AG04450 (cell line): ENCODE results near the gene PRR5L. TPM values are rescaled to one million over a fixed set of nuclear protein-coding genes. Genes with fewer than 3 reads are reported as not detected.

Experiments
- CTCF ChIA-PET: fragments of 300-600, 350-600 bp; formaldehyde crosslinking; extraction: SDS; loops from one replicate; lab custom pipeline; 2022; ENCODE audit warnings: antibody characterized with exemption, inconsistent platforms; lab: Charles Lee
- POLR2A ChIA-PET: fragments of 350-600 bp; formaldehyde crosslinking; extraction: SDS; loops from one replicate; lab custom pipeline; 2021; ENCODE audit warnings: antibody characterized with exemption, inconsistent platforms; lab: Yijun Ruan, JAX
- DNase-seq: peaks from one replicate; pipeline ENCODE4 v3.0.0-alpha.2; 2011; ENCODE audit warnings: low read depth, low spot score
- H3K27ac ChIP-seq: one replicate; pipeline ENCODE4 v1.5.1; 2012; ENCODE audit warnings: low read depth, low read length, control low read depth
- H3K27me3 ChIP-seq: one replicate; pipeline ENCODE4 v1.6.0; 2012; ENCODE audit warnings: low read length; ENCODE audit not compliant: control insufficient read depth, insufficient read depth
- H3K4me3 ChIP-seq: 2 replicates; pipeline ENCODE4 v1.5.1; 2011; ENCODE audit warnings: mild to moderate bottlenecking, low read depth, low read length, control low read depth
- H3K9me3 ChIP-seq: 2 replicates; pipeline ENCODE4 v1.5.1; 2012; ENCODE audit warnings: low read length; ENCODE audit not compliant: control insufficient read depth, insufficient read depth
- CTCF ChIP-seq: IDR thresholded peaks from 2 replicates; pipeline ENCODE4 v1.5.1; 2011; ENCODE audit warnings: low read depth, low read length, control low read depth, inconsistent platforms
- polyA plus RNA-seq: library from polyadenylated mRNA; depleted of rRNA; stranded (reverse); fragments of >200 nt; gene quantifications from 2 replicates; pipeline ENCODE4 v1.2.3, GENCODE V29; 2011

Gene PRR5L
- polyA plus RNA-seq, 1 experiment: 3.4 TPM

- DNase-seq: peak; percentile 87
- Histone ChIP-seq H3K27me3 (no peaks in the 10 kb centered on the region), H3K9me3 (no peaks in the 10 kb centered on the region; the same call in 1 of the 2 replicates), H3K27ac (peak overlapping the region; percentile 95), H3K4me3 (0 out of 2 replicates have a peak overlapping the region, but pooled peaks have one; percentile 20)
- no peak for TF ChIP-seq CTCF
- CTCF ChIA-PET: interaction anchor here (0.8 to 1.8 kb wide), 7 partner anchors 9 to 77 kb away, joined by 3 to 15 read pairs (median 4); no protein-coding TSS in a partner anchor
- POLR2A ChIA-PET: interaction anchor here (0.8 to 1.6 kb wide), 8 partner anchors 14 to 80 kb away, joined by 3 to 6 read pairs (median 4); no protein-coding TSS in a partner anchor
Measured at GRCh38 chr11:36455658-36456111, 159.6 kb downstream of the PRR5L start.

GRCh38 chr11:36456156-36456555, 160.1 kb downstream of the PRR5L start:
- DNase-seq: no peak
- POLR2A ChIA-PET: interaction anchor here (0.9 to 1.6 kb wide), 7 partner anchors 14 to 80 kb away, joined by 3 to 6 read pairs (median 4); no protein-coding TSS in a partner anchor
- TF ChIP-seq CTCF: no peak
- CTCF ChIA-PET: interaction anchor here (0.5 to 1.8 kb wide), 8 partner anchors 8 to 81 kb away, joined by 3 to 15 read pairs (median 5); no protein-coding TSS in a partner anchor
- Histone ChIP-seq H3K27me3 (no peaks in the 10 kb centered on the region), H3K27ac (peak overlapping the region; percentile 95), H3K4me3 (no peak overlapping the region), H3K9me3 (no peaks in the 10 kb centered on the region; the same call in 1 of the 2 replicates)

- Histone ChIP-seq H3K27ac (no peak overlapping the region), H3K9me3 (no peaks in the 10 kb centered on the region; the same call in 1 of the 2 replicates), H3K27me3 (no peaks in the 10 kb centered on the region), H3K4me3 (no peak overlapping the region)
- DNase-seq: no peak
- CTCF ChIA-PET: interaction anchor here (1.3 to 1.4 kb wide), 2 partner anchors 35 to 166 kb away, joined by 3 to 4 read pairs; no protein-coding TSS in a partner anchor
- no peak for TF ChIP-seq CTCF
- POLR2A ChIA-PET: no interaction called here
Measured at GRCh38 chr11:36458129-36458915, 162.2 kb downstream of the PRR5L start.

- TF ChIP-seq CTCF: no peak
- H3K9me3 ChIP-seq: no peaks in the 10 kb centered on the region; the same call in 1 of the 2 replicates
- no peak overlapping the region for H3K4me3 ChIP-seq
- no peak overlapping the region for H3K27ac ChIP-seq
- no peaks in the 10 kb centered on the region for H3K27me3 ChIP-seq
- POLR2A ChIA-PET: no interaction called here
- CTCF ChIA-PET: interaction anchor here (1.3 to 1.4 kb wide), 2 partner anchors 34 to 167 kb away, joined by 3 to 4 read pairs; no protein-coding TSS in a partner anchor
- DNase-seq: no peak
Measured at GRCh38 chr11:36459046-36459445, 163.0 kb downstream of the PRR5L start.
